Memory B cell (primary cell): ENCODE data around the gene SLC46A1.

Source experiments
- ATAC-seq: fragments of 150-1000 bp; cut with Tn5 transposase; 2 replicates; pipeline ENCODE4 v1.10.0; 2021; ENCODE audit warnings: low read depth, mild to moderate bottlenecking, moderate library complexity
- DNase-seq, 2 donors: peaks; one replicate each; pipeline ENCODE4 v3.0.0; 2022; ENCODE audit warnings: low spot score in 2 of 2
- H3K27ac Mint-ChIP-seq: one replicate; pipeline ENCODE4 v1.8.0; 2022; ENCODE audit warnings: mild to moderate bottlenecking, moderate library complexity, mixed read lengths
- H3K27me3 Mint-ChIP-seq: one replicate; pipeline ENCODE4 v1.8.0; 2022; ENCODE audit warnings: mixed read lengths
- H3K36me3 Mint-ChIP-seq: one replicate; pipeline ENCODE4 v1.8.0; 2022; ENCODE audit warnings: mild to moderate bottlenecking, mixed read lengths
- H3K4me1 Mint-ChIP-seq: one replicate; pipeline ENCODE4 v1.8.0; 2022; ENCODE audit warnings: mixed read lengths
- H3K4me3 Mint-ChIP-seq: one replicate; pipeline ENCODE4 v1.8.0; 2022; ENCODE audit warnings: mild to moderate bottlenecking, moderate library complexity, mixed read lengths
- H3K9me3 Mint-ChIP-seq: one replicate; pipeline ENCODE4 v1.8.0; 2022; ENCODE audit warnings: mixed read lengths

The SLC46A1 gene

DNA sequence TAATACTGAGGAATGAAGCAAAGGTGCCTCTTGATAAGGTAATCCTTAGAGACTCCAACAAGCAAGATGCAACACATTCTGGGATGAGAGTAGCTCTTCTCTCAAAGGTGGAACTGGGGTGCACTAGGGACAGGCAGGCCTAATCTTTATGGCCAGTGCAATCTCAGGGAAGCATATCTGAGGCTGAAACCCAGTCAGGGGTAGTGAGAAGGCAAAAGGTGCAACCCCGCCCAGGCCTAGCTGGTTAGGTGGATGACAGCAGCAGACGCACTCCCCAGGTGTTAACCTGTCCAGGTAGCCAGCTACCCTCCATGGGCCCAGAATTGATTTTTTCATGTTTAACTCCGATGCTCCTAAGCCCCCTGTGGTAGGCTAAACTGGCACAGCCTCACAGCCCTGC is 9.9 kb upstream of the SLC46A1 start:
- H3K4me1 Mint-ChIP-seq, result peaks cover 6% of the 10 kb centered on the region
- peaks cover 3% of the 10 kb centered on the region for H3K27me3 Mint-ChIP-seq
- H3K36me3 Mint-ChIP-seq, result no peaks in the 10 kb centered on the region
- no peak overlapping the region for H3K4me3 Mint-ChIP-seq
- no peaks in the 10 kb centered on the region for H3K9me3 Mint-ChIP-seq
- ATAC-seq, result no peak
- no peak overlapping the region for H3K27ac Mint-ChIP-seq
- no peak for DNase-seq

DNA sequence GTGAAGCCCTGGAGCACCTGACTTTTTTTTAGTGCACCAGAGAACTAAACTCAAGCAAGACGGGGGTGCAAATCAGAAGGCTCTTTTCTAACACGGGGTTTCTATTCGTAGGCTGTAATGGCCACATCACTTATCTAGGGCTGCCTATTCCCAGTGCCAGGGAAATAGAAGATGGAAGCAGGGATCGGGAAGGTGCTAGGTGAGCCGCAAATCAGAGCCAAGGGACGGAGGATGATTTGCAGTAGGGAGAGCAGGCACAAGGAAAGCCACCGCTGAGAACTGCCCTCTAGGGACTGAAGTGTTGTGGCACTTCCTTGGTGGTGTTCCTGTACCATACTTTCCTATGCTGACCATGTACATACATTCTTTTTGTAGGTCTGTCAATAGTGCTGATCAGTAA is 7.8 kb upstream of the SLC46A1 start:
- DNase-seq, result no peak
- H3K27me3 Mint-ChIP-seq, result peaks cover 3% of the 10 kb centered on the region
- no peak overlapping the region for H3K27ac Mint-ChIP-seq
- ATAC-seq, result no peak
- no peaks in the 10 kb centered on the region for H3K36me3 Mint-ChIP-seq
- no peak overlapping the region for H3K4me3 Mint-ChIP-seq
- H3K9me3 Mint-ChIP-seq, result no peaks in the 10 kb centered on the region
- peaks cover 6% of the 10 kb centered on the region for H3K4me1 Mint-ChIP-seq

DNA sequence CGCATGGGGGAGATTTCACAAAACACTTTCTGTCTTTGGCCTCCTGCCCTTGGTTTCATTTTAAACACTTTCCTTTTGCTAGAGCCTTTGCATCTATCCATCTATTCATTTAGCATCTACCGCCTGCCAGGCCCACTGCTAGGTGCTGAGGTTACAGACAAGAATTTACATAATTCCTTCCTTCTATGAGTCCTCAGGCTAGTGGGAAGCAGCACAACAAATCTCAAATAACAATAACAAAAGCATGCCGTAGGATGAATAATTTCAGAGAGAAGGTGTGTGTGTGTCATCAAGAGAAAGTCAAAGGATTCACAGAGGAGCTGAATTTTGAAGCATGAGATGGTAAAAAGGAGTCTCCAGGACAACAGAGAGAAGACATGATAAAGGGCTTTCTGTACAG is 6.1 kb upstream of the SLC46A1 start:
- Mint-ChIP-seq H3K4me3 (no peak overlapping the region), H3K27me3 (peaks cover 3% of the 10 kb centered on the region), H3K27ac (no peak overlapping the region), H3K9me3 (no peaks in the 10 kb centered on the region), H3K4me1 (peaks cover 5% of the 10 kb centered on the region), H3K36me3 (no peaks in the 10 kb centered on the region)
- ATAC-seq, result no peak
- no peak for DNase-seq

DNA sequence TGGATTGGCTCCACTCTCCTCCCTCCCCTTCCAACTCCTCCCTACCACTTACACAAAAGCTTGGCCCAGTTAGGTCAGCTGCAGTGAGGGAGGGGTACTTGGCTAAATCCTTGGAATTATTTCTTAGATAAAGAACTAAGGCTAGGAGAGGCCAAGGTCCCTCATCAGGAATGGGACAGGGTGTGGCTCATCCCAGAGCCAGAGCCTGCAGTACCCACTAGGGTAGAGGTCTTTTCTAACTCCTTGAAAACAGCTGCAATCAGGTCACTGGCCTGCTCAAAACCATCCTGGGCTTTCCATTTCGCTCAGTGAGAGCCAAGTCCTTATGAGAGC is 1.9 kb upstream of the SLC46A1 start:
- no peaks in the 10 kb centered on the region for H3K9me3 Mint-ChIP-seq
- H3K4me1 Mint-ChIP-seq, result peaks cover 8% of the 10 kb centered on the region
- no peak overlapping the region for H3K4me3 Mint-ChIP-seq
- ATAC-seq (no peak), DNase-seq (no peak)
- H3K27ac Mint-ChIP-seq, result no peak overlapping the region
- H3K36me3 Mint-ChIP-seq, result no peaks in the 10 kb centered on the region
- no peaks in the 10 kb centered on the region for H3K27me3 Mint-ChIP-seq

DNA sequence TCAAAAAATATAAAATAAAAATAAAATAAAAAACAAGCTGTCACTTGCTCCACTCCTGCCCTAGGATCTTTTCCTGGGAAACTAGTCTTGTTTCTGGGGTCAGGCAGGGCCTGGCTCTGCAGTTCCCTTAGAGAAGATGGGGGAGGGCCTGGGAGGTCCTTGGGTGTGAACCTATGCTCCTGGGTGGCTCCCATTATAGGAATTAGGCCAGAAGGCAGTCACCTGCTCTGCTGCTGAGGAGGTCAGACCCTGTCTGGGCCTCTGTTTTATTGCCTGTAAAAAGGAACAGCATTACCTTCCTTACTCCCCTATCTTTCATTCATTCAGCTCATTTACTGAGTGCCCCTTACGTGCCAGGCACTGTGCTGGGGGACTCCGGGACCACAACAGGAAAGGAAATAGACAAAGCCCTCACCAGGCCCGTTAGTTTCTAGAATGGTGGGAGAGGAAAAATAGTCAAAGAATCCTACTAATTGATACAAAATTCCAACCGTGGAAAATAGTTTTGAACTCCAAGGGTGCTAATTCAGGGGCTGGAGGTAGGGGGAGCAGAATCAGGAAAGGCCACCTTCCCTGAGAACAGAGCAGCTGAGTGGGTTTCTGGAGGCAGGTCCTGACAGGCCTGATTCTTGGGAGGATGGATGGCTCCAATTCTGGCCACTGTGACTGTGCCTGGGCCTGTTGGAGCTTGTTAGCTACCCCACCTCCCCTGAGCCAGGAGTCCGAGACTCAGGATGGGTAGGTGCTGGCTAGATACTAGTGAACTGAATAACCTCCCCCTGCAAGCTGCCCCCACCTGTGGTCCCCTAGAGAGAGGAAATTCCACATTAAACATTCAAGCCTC is 1.3 kb upstream of the SLC46A1 start:
- DNase-seq, result no peak
- H3K4me1 Mint-ChIP-seq, result peaks cover 8% of the 10 kb centered on the region
- no peaks in the 10 kb centered on the region for H3K27me3 Mint-ChIP-seq
- no peak overlapping the region for H3K27ac Mint-ChIP-seq
- peak overlapping the region; percentile 35 for H3K4me3 Mint-ChIP-seq
- H3K9me3 Mint-ChIP-seq, result no peaks in the 10 kb centered on the region
- H3K36me3 Mint-ChIP-seq, result no peaks in the 10 kb centered on the region
- no peak for ATAC-seq

DNA sequence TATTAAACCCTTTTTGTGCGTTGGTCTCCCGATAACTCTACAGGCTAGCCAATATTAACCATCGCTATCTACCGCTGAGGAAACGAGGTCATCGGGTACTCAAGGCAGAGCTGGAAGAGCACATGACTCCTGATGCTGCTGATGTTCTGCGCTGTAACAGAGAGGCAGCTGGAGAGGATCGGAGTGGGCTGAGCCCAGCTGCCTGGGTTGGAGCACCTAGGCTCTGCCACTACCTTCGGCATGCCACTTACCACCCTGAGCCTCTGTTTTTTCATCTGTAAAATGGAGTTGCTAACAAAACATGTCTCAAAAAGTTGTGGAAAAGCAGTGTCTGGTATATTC is 432 bp upstream of the SLC46A1 start:
- peak; percentile 11 for ATAC-seq
- H3K9me3 Mint-ChIP-seq, result no peaks in the 10 kb centered on the region
- peak overlapping the region; percentile 88 for H3K4me3 Mint-ChIP-seq
- H3K27ac Mint-ChIP-seq, result no peak overlapping the region
- no peaks in the 10 kb centered on the region for H3K36me3 Mint-ChIP-seq
- DNase-seq, result no peak
- H3K4me1 Mint-ChIP-seq, result peaks cover 8% of the 10 kb centered on the region
- no peaks in the 10 kb centered on the region for H3K27me3 Mint-ChIP-seq

DNA sequence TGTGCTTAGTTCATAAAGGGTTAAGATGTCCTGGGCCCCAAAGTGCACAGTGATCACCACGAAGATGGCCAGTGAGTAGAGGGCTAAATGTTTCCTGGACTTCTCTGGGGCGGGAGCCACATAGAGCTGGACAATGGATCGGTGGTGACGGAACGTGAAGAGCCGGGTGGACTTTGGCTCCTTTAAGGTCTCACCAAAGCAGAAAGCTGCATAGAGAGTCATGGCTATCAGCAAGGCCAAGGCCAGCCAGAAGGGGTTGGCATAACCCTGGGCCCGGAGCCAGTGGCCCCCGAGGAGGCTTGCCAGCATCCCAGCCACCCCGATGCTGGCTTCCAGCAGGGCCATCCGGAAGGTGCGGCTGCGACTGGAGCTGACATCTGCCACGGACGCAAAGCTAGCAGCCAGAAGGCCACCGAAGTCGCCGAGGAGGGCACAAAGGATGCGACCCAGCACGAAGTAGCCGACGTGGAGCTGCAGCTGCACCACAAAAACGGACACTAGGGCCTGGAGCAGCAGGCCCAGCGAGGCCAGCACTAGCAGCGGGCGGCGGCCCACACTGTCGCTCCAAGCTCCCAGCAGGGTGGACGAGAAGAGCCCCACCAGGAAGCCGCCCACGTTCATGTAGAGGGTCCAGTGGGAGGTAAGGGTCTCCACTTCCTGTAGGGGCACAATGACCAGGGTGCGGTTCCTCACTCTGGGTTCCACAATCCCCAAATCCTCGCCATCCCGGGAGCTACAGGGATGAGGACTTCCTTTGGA is 1.0 kb downstream of the SLC46A1 start:
- Mint-ChIP-seq H3K36me3 (no peaks in the 10 kb centered on the region), H3K27me3 (no peaks in the 10 kb centered on the region), H3K9me3 (no peaks in the 10 kb centered on the region), H3K4me3 (peak overlapping the region; percentile 88), H3K4me1 (peaks cover 8% of the 10 kb centered on the region), H3K27ac (no peak overlapping the region)
- ATAC-seq, result no peak
- no peak for DNase-seq

DNA sequence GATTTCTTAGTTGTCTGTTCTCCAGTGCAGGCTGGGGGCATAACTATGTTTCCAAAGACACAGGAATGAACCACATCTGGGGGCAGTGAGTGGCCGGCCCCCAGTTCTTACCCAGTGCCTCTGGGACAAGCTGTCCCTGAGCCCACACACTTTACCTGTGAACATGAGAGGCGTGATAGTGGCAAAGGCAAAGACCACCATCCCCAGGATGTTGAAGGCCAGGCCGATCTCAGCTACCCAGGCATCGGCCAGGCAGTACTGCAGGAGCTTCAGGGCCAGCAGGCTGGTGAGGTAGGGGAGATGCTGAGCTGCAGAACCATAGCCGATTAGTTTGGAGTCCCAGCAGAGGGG is 1.6 kb downstream of the SLC46A1 start:
- ATAC-seq (no peak), DNase-seq (no peak)
- H3K27ac Mint-ChIP-seq, result no peak overlapping the region
- no peaks in the 10 kb centered on the region for H3K27me3 Mint-ChIP-seq
- H3K9me3 Mint-ChIP-seq, result no peaks in the 10 kb centered on the region
- H3K4me3 Mint-ChIP-seq, result peak overlapping the region; percentile 54
- peaks cover 8% of the 10 kb centered on the region for H3K4me1 Mint-ChIP-seq
- H3K36me3 Mint-ChIP-seq, result no peaks in the 10 kb centered on the region

DNA sequence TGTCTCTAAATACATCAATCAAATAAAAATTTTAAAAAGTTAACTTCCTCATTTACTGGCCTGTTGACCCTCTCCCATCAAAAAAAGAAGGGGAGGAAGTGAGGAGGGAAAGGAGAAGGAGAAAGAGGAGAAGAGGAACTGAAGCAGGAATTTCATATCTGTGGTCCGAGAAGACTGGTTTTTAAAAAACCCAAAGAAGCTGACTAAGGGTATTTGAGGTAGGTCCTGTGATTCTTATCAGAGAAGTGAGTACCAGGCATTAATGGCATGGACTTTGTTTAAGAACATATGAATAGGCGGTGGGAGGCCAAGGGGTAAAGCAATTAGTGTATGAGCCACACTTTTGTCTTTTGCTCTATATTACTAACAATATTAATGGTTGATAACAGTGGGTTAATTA is 2.0 kb downstream of the SLC46A1 start:
- H3K4me3 Mint-ChIP-seq, result no peak overlapping the region
- ATAC-seq, result no peak
- H3K9me3 Mint-ChIP-seq, result no peaks in the 10 kb centered on the region
- DNase-seq, result no peak
- no peaks in the 10 kb centered on the region for H3K36me3 Mint-ChIP-seq
- no peaks in the 10 kb centered on the region for H3K27me3 Mint-ChIP-seq
- H3K4me1 Mint-ChIP-seq, result peaks cover 8% of the 10 kb centered on the region
- H3K27ac Mint-ChIP-seq, result no peak overlapping the region

DNA sequence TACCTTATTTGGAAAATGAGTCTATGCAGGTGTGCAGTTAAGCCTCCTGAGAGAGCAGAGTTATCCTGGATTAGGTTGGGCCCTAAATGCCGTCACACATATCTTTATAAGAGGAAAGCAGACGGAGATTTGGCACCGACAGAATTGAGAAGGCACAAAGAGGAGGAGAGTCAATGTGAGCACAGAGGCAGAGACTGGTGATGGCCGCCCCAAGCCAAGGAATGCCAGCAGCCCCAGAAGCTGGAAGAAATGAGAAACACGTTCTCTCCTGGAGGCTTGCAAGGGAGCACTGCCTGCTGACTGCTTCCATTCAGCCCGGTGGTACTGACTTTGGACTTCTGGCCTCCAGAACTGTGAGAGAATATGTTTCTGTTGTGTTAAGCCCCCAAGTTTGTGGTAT is 3.2 kb downstream of the SLC46A1 start:
- ATAC-seq, result no peak
- Mint-ChIP-seq H3K27me3 (no peaks in the 10 kb centered on the region), H3K36me3 (peaks cover 4% of the 10 kb centered on the region), H3K27ac (no peak overlapping the region), H3K9me3 (no peaks in the 10 kb centered on the region), H3K4me3 (no peak overlapping the region), H3K4me1 (peaks cover 8% of the 10 kb centered on the region)
- no peak for DNase-seq

DNA sequence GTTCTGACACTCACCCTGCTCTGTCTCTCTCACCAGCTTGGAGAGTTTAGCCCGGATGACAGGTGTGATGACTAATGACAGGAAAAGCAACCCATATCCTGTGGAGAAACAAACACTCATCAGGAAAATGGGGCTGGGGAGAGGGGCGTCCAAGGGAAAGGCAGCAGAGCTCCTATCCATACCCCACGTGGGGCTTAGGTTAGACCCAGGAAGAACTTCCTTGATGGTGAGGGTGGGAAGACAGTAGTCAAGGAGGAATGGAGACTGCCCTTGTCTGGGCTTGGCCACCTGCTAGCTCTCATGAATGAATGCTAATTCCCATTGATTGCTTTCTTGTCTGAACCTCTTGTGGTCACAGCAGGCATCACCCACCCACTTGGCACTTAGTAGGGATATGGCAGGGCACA is 3.8 kb downstream of the SLC46A1 start:
- H3K36me3 Mint-ChIP-seq, result peaks cover 5% of the 10 kb centered on the region

DNA sequence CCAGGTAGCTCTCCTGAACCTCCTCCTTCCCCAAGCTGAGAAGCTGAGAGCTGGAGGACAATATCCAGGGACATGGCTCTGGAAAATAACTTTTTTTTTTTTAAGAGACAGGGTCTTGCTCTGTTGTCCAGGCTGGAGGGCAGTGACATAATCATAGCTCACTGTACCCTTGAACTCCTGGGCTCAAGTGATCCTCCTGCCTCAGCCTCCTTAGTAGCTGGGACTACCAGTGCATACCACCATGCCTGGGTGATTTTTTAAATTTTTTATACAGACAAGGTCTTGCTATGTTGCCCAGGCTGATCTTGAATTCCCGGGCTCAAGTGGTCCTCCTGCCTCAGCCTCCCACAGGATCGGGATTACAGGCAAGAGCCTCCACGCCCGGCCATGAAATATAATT is 6.2 kb downstream of the SLC46A1 start:
- no peaks in the 10 kb centered on the region for H3K4me1 Mint-ChIP-seq
- no peak overlapping the region for H3K4me3 Mint-ChIP-seq
- no peaks in the 10 kb centered on the region for H3K9me3 Mint-ChIP-seq
- no peak for ATAC-seq
- no peak for DNase-seq
- H3K36me3 Mint-ChIP-seq, result peaks cover 5% of the 10 kb centered on the region
- H3K27ac Mint-ChIP-seq, result peak overlapping the region; percentile 50
- no peaks in the 10 kb centered on the region for H3K27me3 Mint-ChIP-seq

More for the DNA sequence above, 3.8 kb downstream of the SLC46A1 start:
- Mint-ChIP-seq H3K4me1 (peaks cover 8% of the 10 kb centered on the region), H3K27me3 (no peaks in the 10 kb centered on the region), H3K9me3 (no peaks in the 10 kb centered on the region), H3K4me3 (no peak overlapping the region), H3K27ac (no peak overlapping the region)
- ATAC-seq (no peak), DNase-seq (no peak)

DNA sequence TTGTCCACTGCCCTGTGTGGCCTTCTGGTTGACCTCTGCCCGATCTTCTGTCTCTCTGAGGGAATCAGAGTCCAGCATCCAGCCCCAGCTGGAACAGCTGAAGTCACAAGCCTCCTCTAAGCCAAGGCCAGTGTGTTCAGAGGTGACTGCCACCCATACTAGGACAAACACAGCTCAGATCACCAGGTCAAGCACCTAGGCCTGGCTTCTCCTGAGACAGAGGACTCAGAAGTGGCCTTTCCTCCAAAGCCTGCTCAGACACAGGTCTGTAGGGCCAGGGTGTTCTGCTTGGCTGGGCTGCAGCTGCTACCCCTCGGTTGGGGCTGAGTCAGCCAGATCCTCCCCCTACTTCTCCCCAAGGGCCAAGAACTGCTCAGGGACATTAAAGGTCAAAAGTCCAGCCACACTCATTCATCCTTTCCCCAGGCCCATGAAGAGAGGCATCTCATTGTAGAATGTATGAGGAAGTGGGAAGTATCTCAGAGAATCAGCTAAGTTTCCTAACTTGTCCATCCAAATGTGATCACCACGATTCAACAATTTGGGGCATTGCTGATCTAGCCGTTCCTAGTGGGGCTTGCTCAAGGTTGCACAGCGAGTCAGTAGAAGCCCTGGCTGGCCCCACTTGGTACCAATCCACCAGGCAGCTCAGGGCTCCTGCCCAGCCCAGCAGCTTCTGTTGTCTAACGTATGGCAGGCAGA is 7.6 kb downstream of the SLC46A1 start:
- Mint-ChIP-seq H3K27ac (peak overlapping the region; percentile 12), H3K36me3 (peaks cover 10% of the 10 kb centered on the region), H3K4me1 (no peaks in the 10 kb centered on the region), H3K4me3 (no peak overlapping the region), H3K9me3 (no peaks in the 10 kb centered on the region), H3K27me3 (no peaks in the 10 kb centered on the region)
- DNase-seq (no peak), ATAC-seq (no peak)

DNA sequence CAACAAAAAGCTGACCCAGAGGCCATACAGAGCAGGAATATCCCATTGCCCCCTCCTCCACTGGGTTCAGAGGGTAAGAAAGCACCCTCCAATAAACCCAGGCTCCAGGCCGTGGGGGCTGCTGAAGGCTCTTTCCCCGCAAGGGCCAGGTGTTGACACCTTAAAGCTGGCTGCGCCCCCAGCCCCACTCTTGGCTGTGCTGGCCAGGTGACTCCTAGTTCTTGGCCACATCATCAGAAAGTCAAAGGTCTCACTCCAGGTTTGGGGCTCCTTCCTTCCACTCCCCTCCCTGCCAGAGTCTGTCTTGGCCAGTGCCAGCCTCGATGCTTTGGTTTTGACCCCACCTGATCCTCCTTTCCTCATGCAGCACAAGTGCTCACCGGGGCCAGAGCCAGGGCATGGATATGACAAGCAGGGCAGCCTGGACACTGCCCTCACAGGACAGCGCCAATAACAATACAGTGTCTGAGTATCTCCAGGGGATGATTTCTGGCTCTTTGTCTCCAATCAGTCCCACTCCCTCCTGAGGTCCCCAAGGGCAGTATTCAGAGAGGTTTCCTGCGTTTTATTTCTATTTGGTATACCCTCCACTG is 8.2 kb downstream of the SLC46A1 start:
- H3K27me3 Mint-ChIP-seq, result no peaks in the 10 kb centered on the region
- DNase-seq, result no peak
- ATAC-seq, result no peak
- H3K9me3 Mint-ChIP-seq, result no peaks in the 10 kb centered on the region
- peak overlapping the region; percentile 12 for H3K27ac Mint-ChIP-seq
- peaks cover 10% of the 10 kb centered on the region for H3K36me3 Mint-ChIP-seq
- no peak overlapping the region for H3K4me3 Mint-ChIP-seq
- no peaks in the 10 kb centered on the region for H3K4me1 Mint-ChIP-seq
